Panc1 (cell line): ENCODE measurements around the gene POLDIP3. TPM values are rescaled to one million over a fixed set of nuclear protein-coding genes. Genes with fewer than 3 reads are reported as not detected.

ENCODE experiments used
- ATAC-seq: fragments of 200-7000 bp; cut with Tn5 transposase; 2 replicates; pipeline ENCODE4 v1.9.1; 2020; ENCODE audit warnings: mild to moderate bottlenecking, moderate library complexity
- BruUV-seq: library from RNA; stranded (reverse); fragments of 400-500 nt; replicated peaks from 2 replicates; lab custom pipeline; 2021; lab: Mats Ljungman, UMichigan
- CTCF ChIA-PET: fragments of 300-600 bp; sonication (Branson Sonifier 250); formaldehyde crosslinking; loops from one replicate; lab custom pipeline; 2022; ENCODE audit warnings: antibody characterized with exemption; lab: Charles Lee
- POLR2A ChIA-PET: fragments of 300-600 bp; sonication (Branson Sonifier 250); formaldehyde crosslinking; loops from one replicate; lab custom pipeline; 2022; ENCODE audit warnings: antibody characterized with exemption; lab: Charles Lee
- DNase-seq: peaks from one replicate; pipeline ENCODE4 v3.0.0-alpha.2; 2010; ENCODE audit warnings: low read depth, low spot score
- H3K27ac ChIP-seq: 2 replicates; pipeline ENCODE4 v1.5.1; 2011; ENCODE audit warnings: mild to moderate bottlenecking, low read length, inconsistent platforms
- H3K27me3 ChIP-seq: fragments of 200-500 bp; sonication (Bioruptor generic); 2 replicates; pipeline ENCODE4 v1.6.0; 2014; ENCODE audit warnings: low read length, inconsistent platforms; ENCODE audit not compliant: control insufficient read depth, insufficient read depth
- H3K36me3 ChIP-seq: fragments of 200-500 bp; sonication (Bioruptor generic); 2 replicates; pipeline ENCODE4 v1.5.1; 2014; ENCODE audit warnings: inconsistent platforms, mild to moderate bottlenecking, low read length, moderate library complexity; ENCODE audit not compliant: control insufficient read depth, insufficient read depth
- H3K4me1 ChIP-seq: 2 replicates; pipeline ENCODE4 v1.5.1; 2011; ENCODE audit warnings: inconsistent platforms, mild to moderate bottlenecking, low read length, moderate library complexity; ENCODE audit not compliant: control insufficient read depth, insufficient read depth
- H3K4me3 ChIP-seq, 2 experiments: 2 replicates each; pipeline ENCODE4 v1.5.1; 2011 to 2012; ENCODE audit warnings: low read depth in 2 of 2, low read length in 2 of 2, mild to moderate bottlenecking in 2 of 2, inconsistent platforms in 1 of 2, moderate library complexity in 1 of 2
- H3K9me3 ChIP-seq: fragments of 200-500 bp; sonication (Bioruptor generic); 2 replicates; pipeline ENCODE4 v1.5.1; 2014; ENCODE audit warnings: low read depth, mild to moderate bottlenecking, inconsistent platforms, low read length, moderate library complexity; ENCODE audit not compliant: control insufficient read depth, insufficient read depth
- POLR2AphosphoS5 ChIP-seq: IDR thresholded peaks from 2 replicates; pipeline ENCODE4 v1.6.1; 2012; ENCODE audit warnings: mild to moderate bottlenecking, low read depth, low read length, moderate library complexity
- SIN3A ChIP-seq: IDR thresholded peaks from 2 replicates; pipeline ENCODE4 v1.6.1; 2012; ENCODE audit warnings: low read depth, mild to moderate bottlenecking, low read length, moderate library complexity, borderline replicate concordance; ENCODE audit not compliant: insufficient read depth
- TCF7L2 ChIP-seq: IDR thresholded peaks from 2 replicates; pipeline ENCODE4 v1.6.1; 2011; ENCODE audit warnings: mild to moderate bottlenecking, low read depth, low read length, inconsistent platforms
- in situ Hi-C: cut with HindIII; loops from 2 replicates; pipeline ENCODE4 v1.10.0; 2016; ENCODE audit warnings: low sequenced_read_pairs, low pct_unique_long_range_greater_than_20kb
- intact Hi-C: fragments of 100-400 bp; cut with micrococcal nuclease; formaldehyde crosslinking; loops from one replicate; pipeline ENCODE4 v1.10.0; 2022; ENCODE audit not compliant: unreplicated experiment
- total RNA-seq: library from RNA; stranded (reverse); gene quantifications from one replicate; pipeline ENCODE4 v1.2.1, GENCODE V29; 2021; ENCODE audit not compliant: unreplicated experiment
- TF ChIP-seq, protein P1 (sequence below), 2 experiments: IDR thresholded peaks; 2 replicates each; pipeline ENCODE4 v1.6.1; 2011 to 2012; ENCODE audit warnings: low read depth in 2 of 2, control low read depth in 1 of 2, low read length in 1 of 2, mild to moderate bottlenecking in 1 of 2, moderate library complexity in 1 of 2; ENCODE audit not compliant: insufficient read depth in 1 of 2
- TF ChIP-seq, protein P2 (sequence below): fragments of 450-650 bp; IDR thresholded peaks from 2 replicates; pipeline ENCODE4 v1.5.1; 2017; ENCODE audit warnings: mild to moderate bottlenecking

The POLDIP3 gene
- total RNA-seq, 1 experiment from 2014 or later = 46.6 TPM

DNA sequence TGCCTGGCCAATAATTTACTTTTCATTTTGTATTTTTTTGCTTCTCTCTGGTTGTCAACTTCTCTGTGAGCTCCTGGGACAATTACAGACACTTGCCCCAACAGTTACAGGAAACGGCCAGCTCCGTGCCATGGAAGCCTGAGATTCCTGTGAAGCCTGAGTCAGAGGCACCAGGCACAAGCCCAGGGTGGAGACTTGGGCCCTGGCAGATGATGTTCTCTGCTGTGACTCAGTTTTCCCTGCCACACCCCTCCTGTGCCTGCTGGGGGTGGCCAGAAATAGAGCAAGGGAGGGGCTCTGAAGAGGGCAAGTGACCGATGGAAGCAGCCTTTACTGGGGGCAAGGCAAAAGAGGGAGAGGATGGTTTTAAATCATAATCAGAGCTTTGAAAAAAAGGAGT is 20.8 kb upstream of the POLDIP3 start:
- POLR2A ChIA-PET = no interaction called here
- ATAC-seq (peak; percentile 85), DNase-seq (peak; percentile 66)
- H3K27me3 ChIP-seq = no peaks in the 10 kb centered on the region
- CTCF ChIA-PET = no interaction called here
- no peak overlapping the region for H3K27ac ChIP-seq
- intact Hi-C loops (no loop called here), in situ Hi-C loops (no loop called here)
- H3K4me3 ChIP-seq = no peak overlapping the region
- H3K4me1 ChIP-seq = peaks cover 6% of the 10 kb centered on the region; the same call in 1 of the 2 replicates
- no peaks in the 10 kb centered on the region; the same call in 1 of the 2 replicates for H3K36me3 ChIP-seq
- no peaks in the 10 kb centered on the region for H3K9me3 ChIP-seq
- TF ChIP-seq, protein P1, sequence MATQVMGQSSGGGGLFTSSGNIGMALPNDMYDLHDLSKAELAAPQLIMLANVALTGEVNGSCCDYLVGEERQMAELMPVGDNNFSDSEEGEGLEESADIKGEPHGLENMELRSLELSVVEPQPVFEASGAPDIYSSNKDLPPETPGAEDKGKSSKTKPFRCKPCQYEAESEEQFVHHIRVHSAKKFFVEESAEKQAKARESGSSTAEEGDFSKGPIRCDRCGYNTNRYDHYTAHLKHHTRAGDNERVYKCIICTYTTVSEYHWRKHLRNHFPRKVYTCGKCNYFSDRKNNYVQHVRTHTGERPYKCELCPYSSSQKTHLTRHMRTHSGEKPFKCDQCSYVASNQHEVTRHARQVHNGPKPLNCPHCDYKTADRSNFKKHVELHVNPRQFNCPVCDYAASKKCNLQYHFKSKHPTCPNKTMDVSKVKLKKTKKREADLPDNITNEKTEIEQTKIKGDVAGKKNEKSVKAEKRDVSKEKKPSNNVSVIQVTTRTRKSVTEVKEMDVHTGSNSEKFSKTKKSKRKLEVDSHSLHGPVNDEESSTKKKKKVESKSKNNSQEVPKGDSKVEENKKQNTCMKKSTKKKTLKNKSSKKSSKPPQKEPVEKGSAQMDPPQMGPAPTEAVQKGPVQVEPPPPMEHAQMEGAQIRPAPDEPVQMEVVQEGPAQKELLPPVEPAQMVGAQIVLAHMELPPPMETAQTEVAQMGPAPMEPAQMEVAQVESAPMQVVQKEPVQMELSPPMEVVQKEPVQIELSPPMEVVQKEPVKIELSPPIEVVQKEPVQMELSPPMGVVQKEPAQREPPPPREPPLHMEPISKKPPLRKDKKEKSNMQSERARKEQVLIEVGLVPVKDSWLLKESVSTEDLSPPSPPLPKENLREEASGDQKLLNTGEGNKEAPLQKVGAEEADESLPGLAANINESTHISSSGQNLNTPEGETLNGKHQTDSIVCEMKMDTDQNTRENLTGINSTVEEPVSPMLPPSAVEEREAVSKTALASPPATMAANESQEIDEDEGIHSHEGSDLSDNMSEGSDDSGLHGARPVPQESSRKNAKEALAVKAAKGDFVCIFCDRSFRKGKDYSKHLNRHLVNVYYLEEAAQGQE (IDR thresholded peaks at IDR 0.05; ENCODE audit: insufficient read depth in 1 of 2, low read depth in 2 of 2, low read length in 1 of 2) = no peak
- TF ChIP-seq, protein P2, sequence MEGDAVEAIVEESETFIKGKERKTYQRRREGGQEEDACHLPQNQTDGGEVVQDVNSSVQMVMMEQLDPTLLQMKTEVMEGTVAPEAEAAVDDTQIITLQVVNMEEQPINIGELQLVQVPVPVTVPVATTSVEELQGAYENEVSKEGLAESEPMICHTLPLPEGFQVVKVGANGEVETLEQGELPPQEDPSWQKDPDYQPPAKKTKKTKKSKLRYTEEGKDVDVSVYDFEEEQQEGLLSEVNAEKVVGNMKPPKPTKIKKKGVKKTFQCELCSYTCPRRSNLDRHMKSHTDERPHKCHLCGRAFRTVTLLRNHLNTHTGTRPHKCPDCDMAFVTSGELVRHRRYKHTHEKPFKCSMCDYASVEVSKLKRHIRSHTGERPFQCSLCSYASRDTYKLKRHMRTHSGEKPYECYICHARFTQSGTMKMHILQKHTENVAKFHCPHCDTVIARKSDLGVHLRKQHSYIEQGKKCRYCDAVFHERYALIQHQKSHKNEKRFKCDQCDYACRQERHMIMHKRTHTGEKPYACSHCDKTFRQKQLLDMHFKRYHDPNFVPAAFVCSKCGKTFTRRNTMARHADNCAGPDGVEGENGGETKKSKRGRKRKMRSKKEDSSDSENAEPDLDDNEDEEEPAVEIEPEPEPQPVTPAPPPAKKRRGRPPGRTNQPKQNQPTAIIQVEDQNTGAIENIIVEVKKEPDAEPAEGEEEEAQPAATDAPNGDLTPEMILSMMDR = no peak
- TF ChIP-seq POLR2AphosphoS5 = no peak
- no peak for TF ChIP-seq SIN3A
- no peak for TF ChIP-seq TCF7L2
- BruUV-seq = no TSS peak

DNA sequence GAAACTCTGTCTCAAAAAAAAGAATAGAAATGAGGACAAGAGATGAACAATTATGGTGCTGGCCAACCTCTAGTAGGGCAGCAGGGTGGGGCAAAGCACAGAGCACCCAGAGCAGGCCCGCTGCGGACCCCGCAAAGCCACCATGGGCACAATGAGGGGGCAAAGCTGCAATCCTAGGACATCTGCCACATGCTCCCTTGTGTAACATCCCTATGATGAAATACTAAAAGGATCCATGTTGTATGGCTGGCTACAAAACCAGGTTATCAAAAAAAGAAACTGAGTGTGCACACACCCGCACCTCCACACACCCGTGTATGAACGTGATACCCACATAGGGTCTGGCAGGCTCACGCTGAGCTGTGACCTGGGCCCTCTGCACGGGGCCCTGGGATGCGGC is 18.3 kb upstream of the POLDIP3 start:
- CTCF ChIA-PET = no interaction called here
- BruUV-seq = TSS peak; percentile 77

More for the DNA sequence above, 18.3 kb upstream of the POLDIP3 start:
- intact Hi-C loops = no loop called here
- no peak for DNase-seq
- Histone ChIP-seq H3K36me3 (no peaks in the 10 kb centered on the region; the same call in 1 of the 2 replicates), H3K9me3 (no peaks in the 10 kb centered on the region), H3K27ac (no peak overlapping the region), H3K4me3 (no peak overlapping the region), H3K4me1 (peaks cover 6% of the 10 kb centered on the region; the same call in 1 of the 2 replicates), H3K27me3 (no peaks in the 10 kb centered on the region)
- in situ Hi-C loops = no loop called here
- no peak for ATAC-seq
- POLR2A ChIA-PET = no interaction called here
- TF ChIP-seq TCF7L2 (no peak), SIN3A (no peak), POLR2AphosphoS5 (no peak)
- TF ChIP-seq, protein P2 = no peak
- TF ChIP-seq, protein P1 (IDR thresholded peaks at IDR 0.05; ENCODE audit: insufficient read depth in 1 of 2, low read depth in 2 of 2, low read length in 1 of 2) = no peak
